T47D (cell line): Measurements from ENCODE around the gene LRTM2.

Source experiments
- DNase-seq, 2 experiments: peaks; one replicate each; pipeline versions ENCODE4 v3.0.0 to v3.0.0-alpha.2; 2011 to 2012; ENCODE audit warnings: low read depth in 1 of 2, low spot score in 1 of 2
- JUND ChIP-seq: IDR thresholded peaks from 2 replicates; pipeline ENCODE4 v1.6.1; 2012; ENCODE audit warnings: low read depth
- in situ Hi-C: cut with HindIII; loops from 2 replicates; pipeline ENCODE4 v1.10.0; 2016; ENCODE audit warnings: low sequenced_read_pairs, low pct_unique_long_range_greater_than_20kb

LRTM2 gene

GRCh38 chr12:1839464-1839863, 19.1 kb downstream of the LRTM2 start:
- in situ Hi-C loops: no loop called here
- no peak for TF ChIP-seq JUND
- no peak for DNase-seq

GRCh38 chr12:1839956-1840951, 19.9 kb downstream of the LRTM2 start:
- no peak for TF ChIP-seq JUND
- in situ Hi-C loops: no loop called here

GRCh38 chr12:1840981-1841425, 20.6 kb downstream of the LRTM2 start:
- in situ Hi-C loops: no loop called here
- DNase-seq: no peak
- TF ChIP-seq JUND: no peak

More at GRCh38 chr12:1839956-1840951, 19.9 kb downstream of the LRTM2 start:
- peak; percentile 55 to 69 for DNase-seq

GRCh38 chr12:1841586-1842182, 21.3 kb downstream of the LRTM2 start:
- in situ Hi-C loops: no loop called here
- DNase-seq: no peak
- no peak for TF ChIP-seq JUND

GRCh38 chr12:1842183-1842904, 22.0 kb downstream of the LRTM2 start:
- TF ChIP-seq JUND: no peak
- DNase-seq: no peak
- in situ Hi-C loops: no loop called here

GRCh38 chr12:1842905-1843640, 22.7 kb downstream of the LRTM2 start:
- in situ Hi-C loops: no loop called here
- no peak for DNase-seq
- no peak for TF ChIP-seq JUND

GRCh38 chr12:1843641-1844005, 23.3 kb downstream of the LRTM2 start:
- in situ Hi-C loops: no loop called here
- no peak for TF ChIP-seq JUND

GRCh38 chr12:1844223-1844622, 23.9 kb downstream of the LRTM2 start:
- TF ChIP-seq JUND: no peak
- in situ Hi-C loops: no loop called here
- DNase-seq: no peak

More at GRCh38 chr12:1843641-1844005, 23.3 kb downstream of the LRTM2 start:
- no peak for DNase-seq

- in situ Hi-C loops: no loop called here
- DNase-seq: no peak
- TF ChIP-seq JUND: no peak
Measured at GRCh38 chr12:1844661-1845409, 24.5 kb downstream of the LRTM2 start.

GRCh38 chr12:1845427-1845826, 25.1 kb downstream of the LRTM2 start:
- no peak for DNase-seq
- no peak for TF ChIP-seq JUND
- in situ Hi-C loops: no loop called here

- in situ Hi-C loops: no loop called here
- TF ChIP-seq JUND: no peak
- no peak for DNase-seq
Measured at GRCh38 chr12:1845886-1846285, 25.5 kb downstream of the LRTM2 start.
